ENCODE measurements around the gene XRCC5.

- no peak for TF ChIP-seq CTCF (optimal IDR thresholded peaks at IDR 0.05 in 1 of 3, IDR thresholded peaks at IDR 0.05 in 1 of 3, conservative IDR thresholded peaks at IDR 0.05 in 1 of 3; ENCODE audit: extremely low read depth in 1 of 3, insufficient read depth in 2 of 3, low read length in 3 of 3)
- TF ChIP-seq EZH2 (IDR thresholded peaks at IDR 0.05; ENCODE audit: low read length), result no peak
Observed at GRCh38 chr2:216192181-216192580, 83.0 kb downstream of the XRCC5 start.
